ENCODE results near the gene ATXN1. TPM values are rescaled to one million over a fixed set of nuclear protein-coding genes. Genes with fewer than 3 reads are reported as not detected.

The ATXN1 gene
- total and polyA plus RNA-seq, 3 donors from 2014 or later = 12.8 to 84.1 (median 64.3) TPM

- intact Hi-C loops (cut with DNase I; ENCODE audit: low total_unique reads) = no loop called here
- H3K4me3 ChIP-seq = no peak overlapping the region
- 87 to 100% methylated on average over 2 of the region's 2 CpGs for WGBS, 2 donors
- DNase-seq = no peak
- H3K4me1 ChIP-seq = no peaks in the 10 kb centered on the region
- no peak overlapping the region for H3K27ac ChIP-seq
- H3K36me3 ChIP-seq (ENCODE audit: low read depth, missing control alignments) = no peaks in the 10 kb centered on the region
- H3K27me3 ChIP-seq = no peaks in the 10 kb centered on the region
- TF ChIP-seq CTCF (IDR thresholded peaks at IDR 0.05) = no peak
- TF ChIP-seq POLR2A (IDR thresholded peaks at IDR 0.05) = no peak
- H3K9me3 ChIP-seq = no peaks in the 10 kb centered on the region
Observed at GRCh38 chr6:16783952-16784565, 22.8 kb upstream of the ATXN1 start.

- Histone ChIP-seq H3K27ac (no peak overlapping the region), H3K4me1 (no peaks in the 10 kb centered on the region), H3K27me3 (no peaks in the 10 kb centered on the region), H3K4me3 (no peak overlapping the region), H3K9me3 (no peaks in the 10 kb centered on the region), H3K36me3 (ENCODE audit: low read depth, missing control alignments) (no peaks in the 10 kb centered on the region)
- no peak for DNase-seq
- TF ChIP-seq CTCF (IDR thresholded peaks at IDR 0.05) = no peak
- no peak for TF ChIP-seq POLR2A (IDR thresholded peaks at IDR 0.05)
- intact Hi-C loops (cut with DNase I; ENCODE audit: low total_unique reads) = no loop called here
- WGBS, 2 donors = 72 to 79% methylated on average over 4 of the region's 4 CpGs
Observed at GRCh38 chr6:16783509-16783908, 22.2 kb upstream of the ATXN1 start.

DNA sequence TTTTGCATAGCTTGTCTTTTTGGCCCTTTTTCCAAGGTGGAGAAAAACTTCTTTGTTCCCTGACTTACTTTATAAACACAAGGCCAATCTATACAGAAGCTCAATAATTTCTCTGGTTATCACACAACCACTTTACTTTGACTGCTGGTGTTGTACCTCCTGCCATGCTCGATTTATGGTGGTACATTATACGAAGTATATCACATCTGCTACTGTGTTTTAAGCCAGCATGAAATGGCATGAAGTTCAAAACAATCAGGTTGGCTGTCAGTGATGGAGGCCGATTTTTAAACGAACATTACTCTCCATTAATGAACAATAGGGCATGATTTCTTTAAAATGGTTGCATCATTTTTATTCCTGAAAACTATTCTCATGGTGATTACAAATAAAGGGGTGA lies 21.0 kb upstream of the ATXN1 start:
- no peak for DNase-seq
- H3K27me3 ChIP-seq = no peaks in the 10 kb centered on the region
- intact Hi-C loops (cut with DNase I; ENCODE audit: low total_unique reads) = no loop called here
- H3K9me3 ChIP-seq = no peaks in the 10 kb centered on the region
- H3K36me3 ChIP-seq (ENCODE audit: low read depth, missing control alignments) = no peaks in the 10 kb centered on the region
- WGBS, 2 donors = 81 to 85% methylated on average over 4 of the region's 4 CpGs
- no peak overlapping the region for H3K4me3 ChIP-seq
- H3K27ac ChIP-seq = no peak overlapping the region
- TF ChIP-seq POLR2A (IDR thresholded peaks at IDR 0.05) (no peak), CTCF (IDR thresholded peaks at IDR 0.05) (no peak)
- H3K4me1 ChIP-seq = no peaks in the 10 kb centered on the region

GRCh38 chr6:16781348-16782169 lies 20.3 kb upstream of the ATXN1 start:
- no peak overlapping the region for H3K4me3 ChIP-seq
- H3K36me3 ChIP-seq (ENCODE audit: low read depth, missing control alignments) = no peaks in the 10 kb centered on the region
- no peaks in the 10 kb centered on the region for H3K27me3 ChIP-seq
- intact Hi-C loops (cut with DNase I; ENCODE audit: low total_unique reads) = no loop called here
- DNase-seq = no peak
- 75 to 84% methylated on average over 8 of the region's 8 CpGs for WGBS, 2 donors
- TF ChIP-seq POLR2A (IDR thresholded peaks at IDR 0.05) = no peak
- no peak for TF ChIP-seq CTCF (IDR thresholded peaks at IDR 0.05)
- no peak overlapping the region for H3K27ac ChIP-seq
- no peaks in the 10 kb centered on the region for H3K4me1 ChIP-seq
- no peaks in the 10 kb centered on the region for H3K9me3 ChIP-seq

Data from testis (tissue), 3 donors.